ENCODE data around the gene NR3C2. TPM values are rescaled to one million over a fixed set of nuclear protein-coding genes. Genes with fewer than 3 reads are reported as not detected.

Gene NR3C2
- total RNA-seq, 4 donors from 2014 or later: 13.1 to 24.1 (median 14.6) TPM

DNA sequence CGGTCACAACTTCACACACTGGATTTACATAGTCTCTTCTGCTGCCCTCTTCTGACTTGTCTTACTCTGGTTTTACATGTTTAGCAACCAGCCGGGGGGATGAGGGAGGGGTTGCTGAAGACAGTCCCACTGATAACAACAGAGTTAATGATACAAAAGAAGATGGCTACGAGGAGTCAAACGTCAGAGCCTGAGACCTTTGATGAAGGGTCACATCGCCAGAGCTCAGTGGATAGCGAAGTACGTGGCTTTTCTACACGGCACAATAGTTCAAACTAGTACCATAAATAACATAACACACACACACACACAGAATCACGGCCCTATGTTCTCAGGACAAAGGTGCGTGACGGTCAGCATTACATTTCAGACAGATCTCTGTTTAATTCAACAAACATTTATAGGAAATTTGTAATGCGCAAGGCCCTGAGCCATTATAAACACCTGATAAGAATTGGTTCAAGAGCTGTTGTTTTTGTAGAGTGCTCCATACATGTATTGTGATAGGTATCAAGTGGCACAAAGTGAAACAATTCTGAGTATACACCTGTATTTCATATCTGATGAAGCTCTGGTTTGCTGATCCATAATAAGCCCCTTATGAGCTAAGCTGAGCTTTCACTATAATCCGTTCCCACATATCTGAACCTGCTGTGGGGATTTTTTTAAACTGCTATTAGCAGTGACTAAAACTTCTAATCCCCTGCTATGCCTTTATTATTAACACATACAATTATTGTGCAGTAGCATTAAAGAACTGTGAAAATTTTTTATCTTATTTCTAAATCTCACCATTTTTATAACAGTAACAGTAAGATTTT lies 100.0 kb downstream of the NR3C2 start:
- 82% methylated on average over 13 of the region's 13 CpGs for WGBS, 2 donors
- Histone ChIP-seq H3K27ac (no peak overlapping the region), H3K27me3 (no peaks in the 10 kb centered on the region), H3K36me3 (no peaks in the 10 kb centered on the region), H3K4me3 (no peak overlapping the region), H3K4me1 (peaks cover 0 to 19% (median 7%) of the 10 kb centered on the region in 4 donors), H3K9me3 (peaks cover 0 to 10% (median 1%) of the 10 kb centered on the region in 4 donors)
- DNase-seq (ENCODE audit: low spot score in 2 of 2): no peak
- TF ChIP-seq POLR2A (IDR thresholded peaks at IDR 0.05) (no peak), CTCF (IDR thresholded peaks at IDR 0.05) (no peak), EP300 (IDR thresholded peaks at IDR 0.05) (no peak)

GRCh38 chr4:148335133-148335532 lies 107.1 kb downstream of the NR3C2 start:
- 95 to 98% methylated on average over 4 of the region's 4 CpGs for WGBS, 2 donors
- H3K36me3 ChIP-seq: no peaks in the 10 kb centered on the region
- TF ChIP-seq POLR2A (IDR thresholded peaks at IDR 0.05): no peak

DNA sequence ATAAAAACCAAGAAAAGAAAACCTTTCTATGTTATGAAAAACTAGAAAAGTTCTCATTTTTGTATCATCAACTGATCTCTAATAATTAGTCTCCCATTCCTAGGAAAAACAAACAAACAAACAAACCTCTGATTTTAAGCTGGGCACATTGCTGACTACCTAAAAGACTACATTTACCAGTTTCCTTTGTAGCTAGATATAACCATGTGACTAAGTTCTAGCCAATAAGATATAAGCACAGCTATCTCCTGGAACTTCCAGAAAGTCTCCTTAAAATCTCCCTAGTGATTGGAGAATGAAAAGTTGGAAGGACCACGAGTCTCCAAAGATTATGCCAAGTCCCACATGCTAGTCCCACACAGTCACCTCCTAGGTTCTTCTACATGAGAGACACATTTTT lies 108.9 kb downstream of the NR3C2 start:
- Histone ChIP-seq H3K27ac (no peak overlapping the region), H3K4me1 (peaks cover 0 to 6% (median 0%) of the 10 kb centered on the region in 4 donors), H3K9me3 (no peaks in the 10 kb centered on the region), H3K4me3 (no peak overlapping the region), H3K36me3 (no peaks in the 10 kb centered on the region), H3K27me3 (no peaks in the 10 kb centered on the region)
- DNase-seq (ENCODE audit: low spot score in 2 of 2): no peak
- TF ChIP-seq CTCF (IDR thresholded peaks at IDR 0.05) (no peak), POLR2A (IDR thresholded peaks at IDR 0.05) (no peak), EP300 (IDR thresholded peaks at IDR 0.05) (no peak)
- 81 to 84% methylated on average over 1 of the region's 1 CpG for WGBS, 2 donors

More at GRCh38 chr4:148335133-148335532, 107.1 kb downstream of the NR3C2 start:
- Histone ChIP-seq H3K27me3 (no peaks in the 10 kb centered on the region), H3K27ac (no peak overlapping the region), H3K4me3 (no peak overlapping the region), H3K4me1 (peaks cover 0 to 5% (median 0%) of the 10 kb centered on the region in 4 donors), H3K9me3 (peaks cover 0 to 8% (median under 1%) of the 10 kb centered on the region in 4 donors)
- no peak for DNase-seq (ENCODE audit: low spot score in 2 of 2)

DNA sequence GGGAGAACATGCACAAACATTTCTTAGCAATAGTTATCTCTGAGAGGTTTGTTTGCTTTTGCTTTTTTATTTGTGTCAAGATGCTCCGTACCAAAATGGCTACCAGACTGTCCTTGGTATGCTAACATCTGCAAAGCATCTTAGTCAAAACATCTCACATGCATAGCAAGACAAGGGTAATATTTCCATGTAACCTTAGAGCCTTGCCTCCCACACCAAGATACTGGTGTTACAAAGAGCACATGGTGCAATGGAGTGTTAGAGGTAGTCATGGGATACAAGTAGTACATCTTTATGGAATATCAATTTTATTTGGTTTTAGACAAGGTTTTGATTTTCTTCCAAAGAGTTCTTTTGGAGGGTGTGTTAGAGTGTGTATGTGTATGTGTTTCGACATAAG lies 109.7 kb downstream of the NR3C2 start:
- TF ChIP-seq EP300 (IDR thresholded peaks at IDR 0.05) (no peak), CTCF (IDR thresholded peaks at IDR 0.05) (no peak)
- WGBS, 2 donors: 78 to 90% methylated on average over 2 of the region's 2 CpGs
- DNase-seq (ENCODE audit: low spot score in 2 of 2): no peak
- H3K27me3 ChIP-seq: no peaks in the 10 kb centered on the region
- H3K36me3 ChIP-seq: no peaks in the 10 kb centered on the region
- no peak overlapping the region for H3K27ac ChIP-seq
- H3K4me1 ChIP-seq: peaks cover 0 to 6% (median 0%) of the 10 kb centered on the region in 4 donors
- no peaks in the 10 kb centered on the region for H3K9me3 ChIP-seq
- no peak overlapping the region for H3K4me3 ChIP-seq

GRCh38 chr4:148330724-148331123 lies 111.5 kb downstream of the NR3C2 start:
- no peaks in the 10 kb centered on the region for H3K36me3 ChIP-seq
- WGBS, 2 donors: 92 to 96% methylated on average over 3 of the region's 3 CpGs
- DNase-seq (ENCODE audit: low spot score in 2 of 2): no peak

More at GRCh38 chr4:148330724-148331123, 111.5 kb downstream of the NR3C2 start:
- Histone ChIP-seq H3K27me3 (no peaks in the 10 kb centered on the region), H3K27ac (no peak overlapping the region), H3K4me3 (no peak overlapping the region), H3K9me3 (no peaks in the 10 kb centered on the region), H3K4me1 (peaks cover 0 to 6% (median 0%) of the 10 kb centered on the region in 4 donors)
- TF ChIP-seq CTCF (IDR thresholded peaks at IDR 0.05): no peak
- no peak for TF ChIP-seq POLR2A (IDR thresholded peaks at IDR 0.05)
- no peak for TF ChIP-seq EP300 (IDR thresholded peaks at IDR 0.05)

Measured in tibial nerve (tissue), 4 donors.